ENCODE data around the gene REXO4.
"Not testable (repeated sequence)": the region's sequence is repeated elsewhere in the genome, so short reads cannot be mapped to it uniquely, and the experiment has no call there.

The REXO4 gene, protein sequence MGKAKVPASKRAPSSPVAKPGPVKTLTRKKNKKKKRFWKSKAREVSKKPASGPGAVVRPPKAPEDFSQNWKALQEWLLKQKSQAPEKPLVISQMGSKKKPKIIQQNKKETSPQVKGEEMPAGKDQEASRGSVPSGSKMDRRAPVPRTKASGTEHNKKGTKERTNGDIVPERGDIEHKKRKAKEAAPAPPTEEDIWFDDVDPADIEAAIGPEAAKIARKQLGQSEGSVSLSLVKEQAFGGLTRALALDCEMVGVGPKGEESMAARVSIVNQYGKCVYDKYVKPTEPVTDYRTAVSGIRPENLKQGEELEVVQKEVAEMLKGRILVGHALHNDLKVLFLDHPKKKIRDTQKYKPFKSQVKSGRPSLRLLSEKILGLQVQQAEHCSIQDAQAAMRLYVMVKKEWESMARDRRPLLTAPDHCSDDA

DNA sequence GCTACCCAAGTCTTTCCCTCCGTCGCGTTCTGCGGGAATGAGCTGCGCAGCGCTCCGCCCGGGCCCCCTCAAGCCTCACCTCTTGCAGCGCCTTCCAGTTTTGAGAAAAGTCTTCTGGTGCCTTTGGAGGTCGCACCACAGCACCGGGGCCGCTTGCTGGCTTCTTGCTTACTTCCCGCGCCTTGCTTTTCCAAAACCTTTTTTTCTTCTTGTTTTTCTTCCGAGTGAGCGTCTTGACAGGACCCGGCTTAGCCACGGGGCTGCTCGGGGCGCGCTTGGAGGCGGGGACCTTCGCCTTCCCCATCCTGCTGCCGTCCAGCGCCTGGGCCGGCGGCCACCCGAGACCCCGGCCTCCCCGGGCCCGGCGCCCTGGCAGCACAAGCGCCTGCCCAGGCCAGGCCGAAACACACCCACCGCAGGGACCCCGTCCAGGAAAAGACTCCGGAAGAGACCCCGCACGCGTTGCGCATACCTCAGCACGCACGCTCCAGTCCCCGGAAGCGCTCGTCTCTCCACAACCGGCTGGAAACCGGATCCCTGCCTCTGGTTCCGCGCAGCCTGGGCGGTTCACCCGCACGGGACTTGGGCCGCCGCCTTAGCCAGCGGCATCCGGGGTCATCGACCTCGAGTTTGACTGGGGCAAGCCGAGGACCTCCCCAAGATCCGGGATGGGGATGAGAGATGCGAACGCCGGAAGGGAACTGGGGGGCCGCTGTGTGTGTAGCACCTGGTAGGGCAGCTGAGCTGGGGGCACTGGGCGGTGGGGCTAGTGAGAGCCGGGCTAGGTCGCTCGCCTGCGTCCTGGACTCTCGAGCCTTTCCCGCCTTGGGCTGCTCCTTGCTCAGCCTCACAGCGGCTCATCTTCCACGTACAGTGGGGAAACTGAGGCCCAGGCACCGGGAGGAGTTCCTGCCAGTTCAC, at the start of gene REXO4:
Gene REXO4, minus strand, starts transcription at position 470 of the 921 bp plus-strand sequence. Its CDS starts 166 bp downstream, at position 304.
- peak; percentile 88 for DNase-seq

DNA sequence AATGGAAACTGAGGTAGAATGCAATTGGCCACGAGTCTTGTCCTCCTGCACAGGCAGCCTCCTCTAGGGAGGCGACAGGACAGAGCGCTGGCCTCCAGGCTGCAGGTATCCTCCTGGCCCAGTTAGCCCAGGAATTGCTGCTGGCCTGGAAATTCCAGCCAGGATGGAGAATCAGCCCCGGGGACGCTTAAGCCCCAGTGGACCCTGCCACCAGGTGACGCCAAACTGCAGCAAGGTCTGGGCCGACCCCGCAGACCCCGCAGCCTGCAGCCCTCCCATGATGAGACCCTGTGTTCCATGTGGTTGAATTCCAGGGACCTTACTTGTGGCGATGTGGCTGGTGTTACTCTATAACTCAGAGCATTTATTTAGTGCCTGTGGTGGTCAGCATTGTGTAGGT, 49.3 kb upstream of the REXO4 start:
- no peak for DNase-seq

DNA sequence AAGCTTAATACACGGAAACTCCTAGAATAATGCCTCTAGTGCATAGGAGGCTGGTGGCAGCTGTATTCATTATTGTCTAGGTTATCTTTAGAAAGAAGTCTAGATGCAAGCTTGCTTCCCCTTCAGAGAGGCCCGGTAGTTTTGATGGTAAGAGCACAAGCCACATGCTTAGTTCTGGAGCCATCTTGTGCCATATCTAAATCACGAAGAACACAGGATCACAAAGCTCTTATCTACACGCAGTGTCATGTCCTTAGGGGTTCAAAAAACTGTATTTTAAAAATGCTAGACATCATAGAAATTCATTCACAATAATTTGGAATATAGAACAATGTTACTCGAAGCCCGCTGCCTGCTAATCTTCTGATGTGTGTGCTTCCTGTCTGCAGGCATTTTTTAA, 48.2 kb upstream of the REXO4 start:
- DNase-seq = no peak

DNA sequence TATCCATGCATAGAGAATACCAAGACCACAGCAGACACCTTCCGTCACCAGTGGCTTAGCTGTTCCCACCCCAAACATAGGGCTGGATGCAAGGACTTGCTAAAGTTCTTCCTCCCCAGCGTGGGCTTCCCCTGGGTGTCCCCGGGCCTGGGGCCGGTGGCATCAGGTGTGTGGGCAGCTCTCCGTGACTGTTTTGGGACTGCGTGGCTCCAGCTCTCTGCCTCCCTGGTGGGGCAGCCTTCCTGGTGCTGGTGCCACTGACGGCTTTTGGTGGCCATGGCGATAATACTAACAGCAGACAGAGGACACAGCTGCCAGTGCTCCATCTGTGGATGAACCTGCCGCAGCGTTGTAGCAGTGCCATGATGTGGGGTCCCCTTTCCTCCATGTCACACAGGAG, 46.8 kb upstream of the REXO4 start:
- DNase-seq = no peak

DNA sequence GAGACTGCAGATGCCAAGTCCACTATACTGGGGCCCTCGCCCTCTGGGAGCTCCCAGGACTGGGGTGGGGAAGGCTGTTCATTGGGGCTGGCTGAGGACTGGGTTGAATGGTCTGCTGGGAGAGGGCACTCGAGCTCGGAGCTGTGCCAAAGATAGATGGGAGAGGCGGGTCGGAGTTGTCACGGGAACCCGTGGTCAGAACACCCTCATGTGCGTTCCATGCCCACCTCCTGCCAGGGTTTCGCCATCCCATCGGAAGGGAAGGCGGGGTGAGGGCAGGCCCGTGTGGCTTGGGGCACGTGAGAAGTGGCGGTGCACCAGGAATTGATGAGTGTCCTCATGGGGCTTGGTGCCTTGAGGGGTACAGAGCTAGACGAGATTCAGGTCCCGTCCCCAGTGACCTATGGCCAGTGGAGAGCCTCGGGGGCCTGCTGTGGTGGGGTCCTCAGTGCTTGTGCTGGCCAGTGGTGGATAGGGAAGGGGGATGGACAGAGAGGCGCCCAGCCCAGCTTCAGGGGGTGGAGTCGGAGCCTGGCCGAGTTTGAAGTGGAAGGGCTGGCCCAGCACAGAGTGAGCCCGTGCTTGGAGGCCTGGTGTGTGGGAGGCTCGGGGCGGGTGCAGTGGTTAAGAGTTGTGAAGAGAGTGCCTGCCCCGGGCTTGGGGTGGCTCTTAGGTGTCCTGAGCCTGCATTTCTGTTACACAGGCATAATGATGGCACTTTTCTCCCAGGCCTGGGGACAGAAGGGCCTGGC, 46.2 kb upstream of the REXO4 start:
- no peak for DNase-seq

DNA sequence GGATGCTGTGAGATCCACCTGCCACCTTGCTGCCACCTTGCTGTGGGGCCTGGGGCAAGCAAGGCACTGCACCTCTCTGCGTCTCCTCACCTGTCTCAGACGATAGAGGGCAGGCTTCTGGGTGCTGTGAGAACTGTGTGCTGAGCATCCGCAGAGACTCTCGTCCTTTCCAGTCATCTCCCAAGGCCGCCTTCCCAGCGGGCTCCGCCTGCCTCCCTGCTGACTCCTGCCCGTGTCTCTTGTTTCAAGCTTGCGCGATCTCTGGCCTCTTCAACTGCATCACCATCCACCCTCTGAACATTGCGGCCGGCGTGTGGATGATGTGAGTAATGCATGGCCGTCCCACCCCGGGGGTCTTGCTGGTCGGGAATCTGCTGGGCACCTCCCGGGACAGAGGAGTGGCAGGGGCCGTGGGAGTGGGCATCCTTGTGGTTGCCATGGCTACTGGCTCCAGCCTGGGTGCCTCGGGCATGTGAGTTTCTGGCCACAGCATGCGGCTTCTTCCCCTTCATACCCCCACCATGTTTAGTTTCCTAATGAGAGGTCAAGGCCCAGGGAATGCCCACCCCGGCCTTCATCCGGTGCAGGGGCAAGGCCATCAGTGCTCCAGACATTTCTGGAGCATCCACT, 45.5 kb upstream of the REXO4 start:
- DNase-seq = no peak

DNA sequence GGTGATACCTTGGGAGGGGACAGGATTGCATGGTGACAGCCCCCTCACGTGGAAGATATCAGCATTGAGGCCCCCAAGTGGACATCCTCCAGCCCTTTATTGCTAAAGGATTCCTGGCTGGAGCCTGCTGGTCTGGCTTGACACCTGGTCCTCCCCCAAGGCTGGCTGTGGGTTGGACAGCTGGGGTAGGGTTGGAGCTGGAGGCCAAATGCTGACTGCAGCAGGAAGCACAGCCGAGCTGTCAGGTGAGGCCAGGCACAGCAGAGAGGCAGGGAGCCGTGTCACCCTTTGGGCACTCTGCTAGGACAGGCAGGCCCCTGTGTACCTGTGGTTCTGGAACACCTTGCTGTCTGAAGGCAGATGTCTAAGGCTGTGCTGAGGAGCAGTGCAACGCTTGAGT, 44.2 kb upstream of the REXO4 start:
- DNase-seq = no peak

DNA sequence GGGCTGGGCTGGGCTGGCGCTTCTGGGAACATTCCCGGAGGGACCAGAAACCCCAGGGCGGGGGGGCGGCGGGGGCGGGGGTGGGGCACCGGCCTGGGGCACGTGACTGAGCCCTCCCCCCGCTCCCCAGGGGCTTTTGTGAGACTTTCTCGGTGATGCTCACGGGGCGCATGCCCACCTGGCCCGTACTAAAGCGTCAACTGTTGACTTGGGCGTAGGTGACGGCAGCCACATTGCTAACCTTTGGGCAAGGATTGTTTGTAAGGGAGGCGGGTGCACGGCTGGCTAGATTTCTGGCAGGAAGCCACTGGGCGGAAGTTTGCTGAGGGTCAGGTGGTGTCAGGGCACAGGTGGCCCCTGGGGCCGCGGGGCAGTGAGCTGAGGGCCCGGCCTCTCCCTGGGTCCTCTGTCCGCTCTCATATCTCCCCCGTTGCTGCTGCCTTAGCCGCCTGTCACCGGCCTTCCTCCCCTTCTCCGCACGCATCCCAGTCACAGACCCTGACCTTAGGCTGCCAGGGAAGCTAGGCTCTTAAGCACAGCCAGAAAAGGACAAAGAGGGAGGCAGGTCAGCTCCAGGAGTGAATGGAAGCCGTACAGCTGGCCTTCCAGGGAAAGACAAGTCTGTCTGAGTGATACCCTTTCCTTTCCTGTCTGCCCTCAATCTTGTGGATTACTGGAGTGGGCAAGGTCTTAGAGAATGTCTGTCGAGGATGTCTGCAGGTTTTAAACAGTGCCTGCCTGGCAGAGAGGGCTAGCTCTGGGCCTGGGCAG, 42.8 kb upstream of the REXO4 start:
- DNase-seq = peak; percentile 31

DNA sequence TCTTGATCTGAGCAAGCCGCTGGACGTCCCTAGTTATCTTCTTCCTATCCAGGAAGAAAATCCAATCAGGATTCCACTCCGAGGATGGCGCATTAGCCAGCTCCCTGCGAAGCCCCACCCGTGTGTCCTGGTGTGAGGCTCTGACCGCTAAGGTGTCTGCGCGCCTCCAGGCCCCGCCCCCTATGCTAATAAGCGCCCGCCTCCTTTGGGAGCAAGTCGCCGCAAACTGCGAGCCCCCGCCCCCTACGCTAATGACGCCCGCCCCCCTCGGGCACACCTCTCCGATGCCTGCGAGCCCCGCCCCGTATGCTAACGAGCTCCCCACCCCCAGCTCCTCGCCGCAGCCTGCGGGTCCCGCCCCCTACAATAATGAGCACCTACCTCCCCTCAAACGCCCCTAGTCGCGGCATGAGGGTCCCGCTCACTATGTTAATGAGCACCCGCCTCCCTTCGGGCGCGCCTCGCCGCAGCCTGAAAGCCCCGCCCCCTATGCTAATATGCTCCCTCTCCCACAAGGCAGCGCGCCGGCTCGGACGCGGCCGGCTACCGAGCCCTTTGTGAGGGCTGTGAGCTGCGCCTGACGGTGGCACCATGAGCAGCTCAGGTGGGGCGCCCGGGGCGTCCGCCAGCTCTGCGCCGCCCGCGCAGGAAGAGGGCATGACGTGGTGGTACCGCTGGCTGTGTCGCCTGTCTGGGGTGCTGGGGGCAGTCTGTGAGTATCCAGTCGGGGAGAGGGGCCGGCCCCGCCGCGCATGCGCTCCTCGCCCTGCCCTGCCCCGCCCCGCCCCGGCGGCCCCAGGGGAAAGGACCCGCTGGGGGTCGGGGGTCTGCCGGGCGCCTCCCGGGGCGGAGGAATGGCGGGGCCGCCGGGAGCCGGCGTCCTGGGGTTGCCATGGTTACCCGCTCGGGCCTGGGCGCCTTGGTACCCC, 41.9 kb upstream of the REXO4 start, which contains the start of gene CACFD1:
Gene CACFD1, plus strand, starts transcription at position 503 of the 929 bp plus-strand sequence. Its CDS starts 89 bp downstream, at position 592.
- peak; percentile 90 for DNase-seq

DNA sequence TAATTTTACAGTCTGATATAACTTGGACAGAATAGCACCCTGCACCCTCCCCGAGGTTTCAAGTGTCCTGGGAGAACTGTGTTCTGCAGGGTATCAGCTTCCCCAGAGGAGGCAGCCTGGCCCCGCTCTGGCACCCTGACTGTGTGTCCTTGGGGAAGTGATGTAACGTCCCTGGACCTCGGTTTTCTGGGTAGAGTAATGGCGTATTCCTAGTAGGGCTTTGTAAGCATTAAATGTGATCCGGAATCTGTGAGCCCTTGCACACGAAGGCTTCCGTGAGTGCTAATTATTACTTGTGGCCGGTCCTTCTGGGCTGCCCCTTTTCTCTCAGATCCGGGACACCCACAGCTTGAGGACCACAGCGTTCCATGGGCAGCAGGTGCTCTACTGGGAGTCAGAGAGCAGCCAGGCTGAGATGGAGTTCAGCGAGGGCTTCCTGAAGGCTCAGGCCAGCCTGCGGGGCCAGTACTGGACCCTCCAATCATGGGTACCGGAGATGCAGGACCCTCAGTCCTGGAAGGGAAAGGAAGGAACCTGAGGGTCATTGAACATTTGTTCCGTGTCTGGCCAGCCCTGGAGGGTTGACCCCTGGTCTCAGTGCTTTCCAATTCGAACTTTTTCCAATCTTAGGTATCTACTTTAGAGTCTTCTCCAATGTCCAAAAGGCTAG, 41.0 kb upstream of the REXO4 start:
- no peak for DNase-seq

DNA sequence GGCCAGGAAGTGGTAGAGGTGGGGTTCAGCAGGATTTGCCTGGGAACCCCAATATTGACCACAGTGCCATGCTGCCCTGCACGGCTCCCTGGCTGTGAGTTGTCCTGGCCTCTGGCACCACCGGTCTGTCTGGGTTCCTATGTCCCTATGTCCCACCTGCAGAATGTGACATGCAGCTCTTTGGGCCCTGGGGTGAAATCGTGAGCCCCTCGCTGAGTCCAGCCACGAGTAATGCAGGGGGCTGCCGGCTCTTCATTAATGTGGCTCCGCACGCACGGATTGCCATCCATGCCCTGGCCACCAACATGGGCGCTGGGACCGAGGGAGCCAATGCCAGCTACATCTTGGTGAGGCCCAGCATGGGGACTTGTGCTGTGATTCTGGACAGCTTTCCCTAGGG, 39.9 kb upstream of the REXO4 start:
- DNase-seq = no peak

DNA sequence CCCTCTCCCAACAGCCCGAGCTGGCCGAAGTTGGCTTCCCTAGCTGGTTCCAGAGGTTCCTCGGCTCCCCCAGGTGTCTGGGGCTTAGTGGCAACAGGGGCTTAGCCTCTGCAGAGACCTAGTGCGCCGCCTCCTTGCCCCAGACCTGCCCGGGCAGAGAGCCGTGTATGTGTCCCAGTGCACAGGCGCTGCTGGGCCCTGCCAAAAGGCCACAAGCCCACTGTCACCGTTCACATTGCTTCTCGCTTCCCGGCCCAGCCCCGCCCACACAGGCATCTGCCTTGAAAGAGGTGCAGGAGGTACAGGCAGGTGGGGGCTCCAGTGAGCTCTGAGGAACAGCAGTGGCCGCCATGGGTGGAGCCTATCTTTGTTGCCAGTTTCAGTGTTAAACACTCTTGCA, 39.4 kb upstream of the REXO4 start:
- DNase-seq = no peak

DNA sequence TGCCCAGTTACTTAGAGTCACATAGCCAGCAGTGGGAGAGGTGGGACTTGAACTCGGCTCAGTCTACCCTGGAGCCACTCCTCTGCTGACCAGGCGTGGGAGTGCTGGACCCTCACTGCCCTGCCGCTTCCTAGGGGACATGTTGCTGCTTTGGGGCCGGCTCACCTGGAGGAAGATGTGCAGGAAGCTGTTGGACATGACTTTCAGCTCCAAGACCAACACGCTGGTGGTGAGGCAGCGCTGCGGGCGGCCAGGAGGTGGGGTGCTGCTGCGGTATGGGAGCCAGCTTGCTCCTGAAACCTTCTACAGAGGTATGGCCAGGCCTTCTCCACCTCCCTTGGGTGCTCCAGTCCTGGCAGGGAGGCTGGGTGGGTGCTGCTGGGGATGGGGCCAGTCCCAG, 38.6 kb upstream of the REXO4 start:
- DNase-seq = no peak

DNA sequence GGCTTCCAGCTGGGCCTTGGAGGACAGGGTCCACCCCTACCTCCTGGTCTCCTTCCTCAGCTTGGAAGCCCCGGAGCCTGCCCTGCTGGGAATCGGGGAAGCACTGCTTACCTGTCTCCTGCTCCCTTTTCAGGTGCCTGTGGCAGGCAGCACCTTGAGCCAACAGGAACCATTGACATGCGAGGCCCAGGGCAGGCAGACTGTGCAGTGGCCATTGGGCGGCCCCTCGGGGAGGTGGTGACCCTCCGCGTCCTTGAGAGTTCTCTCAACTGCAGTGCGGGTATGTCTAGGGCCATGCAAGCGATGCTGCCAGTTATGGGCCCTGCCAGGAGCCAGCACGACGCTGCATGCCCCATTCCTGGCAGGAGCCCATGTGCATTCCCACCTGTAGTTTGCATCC, 38.1 kb upstream of the REXO4 start:
- DNase-seq = no peak

DNA sequence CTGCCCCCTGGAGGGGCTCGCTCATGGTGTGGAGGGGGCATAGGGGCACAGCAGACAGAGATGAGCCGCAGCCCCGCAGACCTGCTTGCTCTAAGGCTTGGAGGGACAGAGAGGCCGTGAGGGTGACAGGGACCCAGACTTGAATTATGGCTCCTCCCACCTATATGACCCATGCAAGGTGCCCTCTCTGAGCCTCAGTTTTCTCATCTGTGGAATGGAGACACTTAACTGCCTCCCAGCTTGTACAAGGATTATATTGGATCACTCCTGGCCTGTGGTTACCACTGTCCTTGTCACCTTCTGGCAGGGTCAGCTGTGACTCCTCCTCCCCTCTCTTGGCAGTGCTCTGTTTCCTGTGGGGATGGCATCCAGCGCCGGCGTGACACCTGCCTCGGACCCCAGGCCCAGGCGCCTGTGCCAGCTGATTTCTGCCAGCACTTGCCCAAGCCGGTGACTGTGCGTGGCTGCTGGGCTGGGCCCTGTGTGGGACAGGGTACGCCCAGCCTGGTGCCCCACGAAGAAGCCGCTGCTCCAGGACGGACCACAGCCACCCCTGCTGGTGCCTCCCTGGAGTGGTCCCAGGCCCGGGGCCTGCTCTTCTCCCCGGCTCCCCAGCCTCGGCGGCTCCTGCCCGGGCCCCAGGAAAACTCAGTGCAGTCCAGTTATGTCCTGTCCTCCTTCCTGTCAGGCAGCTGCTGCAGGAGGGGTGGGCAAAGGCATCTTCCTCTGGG, 37.3 kb upstream of the REXO4 start:
- DNase-seq = no peak

DNA sequence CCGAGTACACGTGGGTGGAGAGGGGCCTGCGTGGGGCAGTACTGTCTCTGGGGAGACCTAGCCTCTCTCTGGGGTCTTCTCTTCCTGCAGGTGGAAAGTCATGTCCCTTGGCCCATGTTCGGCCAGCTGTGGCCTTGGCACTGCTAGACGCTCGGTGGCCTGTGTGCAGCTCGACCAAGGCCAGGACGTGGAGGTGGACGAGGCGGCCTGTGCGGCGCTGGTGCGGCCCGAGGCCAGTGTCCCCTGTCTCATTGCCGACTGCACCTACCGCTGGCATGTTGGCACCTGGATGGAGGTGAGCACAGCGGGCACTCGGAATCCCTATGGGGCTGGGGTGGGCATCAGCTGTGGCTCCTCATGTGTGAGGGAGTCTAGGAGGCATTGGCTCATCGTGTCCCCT, 36.5 kb upstream of the REXO4 start:
- DNase-seq = no peak

DNA sequence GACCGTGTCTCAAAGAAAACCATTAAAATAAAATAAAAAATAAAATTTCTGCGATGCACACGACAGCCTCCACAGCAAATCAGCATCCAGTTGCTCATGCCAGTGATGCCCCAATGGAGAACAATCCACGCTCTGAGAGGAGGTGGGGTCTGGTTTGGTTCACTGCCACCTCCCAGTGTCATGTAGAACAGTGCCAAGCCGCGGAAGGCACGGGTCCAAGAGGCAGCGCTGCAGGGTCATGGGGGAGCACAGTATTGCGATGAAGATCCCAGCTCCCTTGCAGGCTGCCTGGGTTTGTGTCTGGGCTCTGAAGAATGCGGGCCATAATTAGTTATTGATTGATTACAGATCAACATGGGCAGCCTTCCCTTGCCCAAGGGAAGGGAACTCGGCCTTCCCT, 35.8 kb upstream of the REXO4 start:
- no peak for DNase-seq

DNA sequence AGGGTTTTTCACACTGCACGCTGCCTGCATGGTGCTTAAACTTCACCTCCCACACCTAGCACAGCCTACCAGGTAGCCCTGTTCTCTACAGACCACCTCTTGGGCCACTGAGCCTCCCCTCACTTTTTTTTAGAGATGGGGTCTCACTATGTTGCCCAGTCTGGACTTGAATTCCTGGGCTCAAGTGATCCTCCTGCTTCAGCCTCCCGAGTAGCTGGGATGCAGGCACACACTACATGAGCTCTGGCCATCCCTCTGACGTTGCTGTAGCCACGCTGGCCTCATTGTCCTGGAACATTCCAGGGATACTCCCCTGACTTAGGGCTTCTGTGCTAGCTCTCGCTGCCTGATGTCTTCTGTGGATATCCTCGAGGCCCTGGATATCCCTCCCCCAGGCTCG, 34.8 kb upstream of the REXO4 start:
- no peak for DNase-seq

DNA sequence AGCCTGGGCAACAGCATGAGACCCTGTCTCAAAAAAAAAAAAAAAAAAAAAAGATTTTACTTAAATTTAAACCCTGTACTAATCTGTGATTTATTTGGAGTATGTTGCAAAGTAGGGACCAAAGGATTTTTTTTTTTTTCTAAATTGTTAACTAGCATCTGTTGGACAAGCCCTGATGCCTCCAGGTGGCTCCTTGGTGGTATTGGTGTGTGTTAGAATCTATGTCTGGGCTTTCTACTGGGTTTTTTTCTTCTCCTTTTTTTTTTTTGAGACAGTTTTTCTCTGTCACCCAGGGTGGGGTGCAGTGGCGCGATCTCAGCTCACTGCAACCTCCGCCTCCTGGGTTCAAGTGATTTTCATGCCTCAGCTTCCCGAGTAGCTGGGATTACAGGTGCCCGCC, 34.1 kb upstream of the REXO4 start:
- not testable (repeated sequence) for DNase-seq

All from fibroblast of upper back skin (primary cell).